Fibroblast of lung (primary cell): Measurements from ENCODE around the gene LHFPL2. TPM values are rescaled to one million over a fixed set of nuclear protein-coding genes. Genes with fewer than 3 reads are reported as not detected.

ENCODE experiments used
- DNase-seq, 2 donors: peaks; one replicate each; pipeline versions ENCODE4 v3.0.0 to v3.0.0-alpha.2; 2010; ENCODE audit warnings: low read depth in 2 of 2
- H2AFZ ChIP-seq: 2 replicates; pipeline ENCODE4 v1.5.1; 2012; ENCODE audit warnings: low read length, control low read depth, inconsistent platforms
- H3K27ac ChIP-seq: 2 replicates; pipeline ENCODE4 v1.5.1; 2011; ENCODE audit warnings: low read length, control low read depth; ENCODE audit not compliant: insufficient read depth
- H3K27me3 ChIP-seq: 2 replicates; pipeline ENCODE4 v1.5.1; 2011; ENCODE audit warnings: mild to moderate bottlenecking, low read length; ENCODE audit not compliant: control insufficient read depth, insufficient read depth
- H3K36me3 ChIP-seq: 2 replicates; pipeline ENCODE4 v1.5.1; 2011; ENCODE audit warnings: low read length; ENCODE audit not compliant: control insufficient read depth, insufficient read depth
- H3K4me1 ChIP-seq: 2 replicates; pipeline ENCODE4 v1.5.1; 2011; ENCODE audit warnings: low read length; ENCODE audit not compliant: control insufficient read depth, insufficient read depth; ENCODE audit errors: extremely low read depth
- H3K4me2 ChIP-seq: 2 replicates; pipeline ENCODE4 v1.5.1; 2011; ENCODE audit warnings: low read length, control low read depth; ENCODE audit not compliant: insufficient read depth; ENCODE audit errors: extremely low read depth
- H3K4me3 ChIP-seq, 4 experiments: fragments of 200-600 bp in 1 of 4; sonication (generic) in 1 of 4; replicated peaks in 1 of 4; 2 replicates each; pipeline ENCODE4 v1.5.1; 2011 to 2016; ENCODE audit warnings: low read length in 4 of 4, low read depth in 3 of 4, mild to moderate bottlenecking in 3 of 4, control low read depth in 2 of 4, inconsistent platforms in 1 of 4, mixed read lengths in 1 of 4; ENCODE audit not compliant: insufficient read depth in 1 of 4; ENCODE audit errors: control extremely low read depth in 1 of 4
- H3K79me2 ChIP-seq: 2 replicates; pipeline ENCODE4 v1.5.1; 2012; ENCODE audit warnings: mild to moderate bottlenecking, low read length, inconsistent platforms; ENCODE audit not compliant: control insufficient read depth, insufficient read depth
- H3K9ac ChIP-seq: 2 replicates; pipeline ENCODE4 v1.5.1; 2011; ENCODE audit warnings: mild to moderate bottlenecking, low read length, control low read depth; ENCODE audit not compliant: insufficient read depth
- H3K9me3 ChIP-seq: 2 replicates; pipeline ENCODE4 v1.5.1; 2012; ENCODE audit warnings: low read depth, low read length; ENCODE audit not compliant: control insufficient read depth, insufficient read depth
- H4K20me1 ChIP-seq: 2 replicates; pipeline ENCODE4 v1.5.1; 2011; ENCODE audit warnings: low read length; ENCODE audit not compliant: control insufficient read depth, insufficient read depth; ENCODE audit errors: extremely low read depth
- CTCF ChIP-seq, 2 donors: IDR thresholded peaks in 1 of 2; conservative IDR thresholded peaks in 1 of 2; 1 replicate in 1 of 2; 2 replicates in 1 of 2; pipeline ENCODE4 v1.5.1; 2011 to 2012; ENCODE audit warnings: low read length in 2 of 2, control low read depth in 1 of 2, inconsistent platforms in 1 of 2, low read depth in 1 of 2, mild to moderate bottlenecking in 1 of 2
- EZH2 ChIP-seq: IDR thresholded peaks from 2 replicates; pipeline ENCODE4 v1.5.1; 2012; ENCODE audit warnings: low read length, control low read depth, mild to moderate bottlenecking; ENCODE audit errors: missing control alignments
- polyA plus RNA-seq, 2 donors: library from polyadenylated mRNA; depleted of rRNA in 1 of 2; stranded (reverse) in 1 of 2; unstranded in 1 of 2; fragments of >200 nt; gene quantifications; 2 replicates each; pipeline ENCODE4 v1.2.1, GENCODE V29; 2011 to 2012; ENCODE audit warnings: missing spikeins in 1 of 2
- total RNA-seq: library from RNA; depleted of rRNA; stranded (reverse); fragments of >200 nt; gene quantifications from 2 replicates; pipeline ENCODE4 v1.2.1, GENCODE V29; 2014

The LHFPL2 gene
- total and polyA plus RNA-seq, 2 donors (not counting 1 experiment from before 2014, with no cell fraction given) = 13.7 to 51.4 TPM

- Histone ChIP-seq H3K9me3 (no peaks in the 10 kb centered on the region), H3K27ac (no peak overlapping the region), H3K4me3 (no peak overlapping the region), H3K27me3 (no peaks in the 10 kb centered on the region), H3K4me2 (no peak overlapping the region), H3K9ac (no peak overlapping the region), H3K4me1 (peaks cover 2% of the 10 kb centered on the region), H2AFZ (no peak overlapping the region), H3K36me3 (peaks cover 4% of the 10 kb centered on the region), H3K79me2 (no peaks in the 10 kb centered on the region), H4K20me1 (no peaks in the 10 kb centered on the region)
- TF ChIP-seq EZH2 (no peak), CTCF (conservative IDR thresholded peaks at IDR 0.05 in 1 of 2, IDR thresholded peaks at IDR 0.05 in 1 of 2; ENCODE audit: low read depth in 1 of 2, low read length in 2 of 2) (no peak)
- DNase-seq = peak in 1 of 2 donors; percentile 66
These were observed 20.8 kb downstream of the LHFPL2 start for GRCh38 chr5:78627766-78628165.

GRCh38 chr5:78627175-78627574 lies 21.4 kb downstream of the LHFPL2 start:
- H3K9me3 ChIP-seq = no peaks in the 10 kb centered on the region
- peaks cover 2% of the 10 kb centered on the region for H3K4me1 ChIP-seq
- no peak overlapping the region for H3K4me3 ChIP-seq
- no peaks in the 10 kb centered on the region for H3K79me2 ChIP-seq
- DNase-seq = peak; percentile 34 to 42
- no peak overlapping the region for H2AFZ ChIP-seq
- H3K9ac ChIP-seq = no peak overlapping the region
- no peak overlapping the region for H3K27ac ChIP-seq
- H3K36me3 ChIP-seq = peaks cover 4% of the 10 kb centered on the region
- TF ChIP-seq EZH2 (no peak), CTCF (conservative IDR thresholded peaks at IDR 0.05 in 1 of 2, IDR thresholded peaks at IDR 0.05 in 1 of 2; ENCODE audit: low read depth in 1 of 2, low read length in 2 of 2) (peak; percentile 38 to 49)
- no peak overlapping the region for H3K4me2 ChIP-seq
- no peaks in the 10 kb centered on the region for H4K20me1 ChIP-seq
- no peaks in the 10 kb centered on the region for H3K27me3 ChIP-seq

- no peak overlapping the region for H3K9ac ChIP-seq
- DNase-seq = peak; percentile 57 to 75
- H3K4me3 ChIP-seq = no peak overlapping the region
- TF ChIP-seq CTCF (conservative IDR thresholded peaks at IDR 0.05 in 1 of 2, IDR thresholded peaks at IDR 0.05 in 1 of 2; ENCODE audit: low read depth in 1 of 2, low read length in 2 of 2) (no peak), EZH2 (no peak)
- peaks cover under 1% of the 10 kb centered on the region for H3K36me3 ChIP-seq
- no peaks in the 10 kb centered on the region for H3K27me3 ChIP-seq
- no peak overlapping the region for H2AFZ ChIP-seq
- no peaks in the 10 kb centered on the region for H4K20me1 ChIP-seq
- no peaks in the 10 kb centered on the region for H3K79me2 ChIP-seq
- H3K9me3 ChIP-seq = no peaks in the 10 kb centered on the region
- H3K27ac ChIP-seq = no peak overlapping the region
- no peak overlapping the region for H3K4me2 ChIP-seq
- peaks cover 2% of the 10 kb centered on the region for H3K4me1 ChIP-seq
These were observed 22.5 kb downstream of the LHFPL2 start for GRCh38 chr5:78626009-78626571.
